Activated CD8-positive, alpha-beta memory T cell treated with anti-CD3 and anti-CD28 coated beads, Interleukin-2, amount 50 U/mL, for 24 hours (primary cell): Measurements from ENCODE around the gene CTRB2.
"Not testable (repeated sequence)": the region's sequence is repeated elsewhere in the genome, so short reads cannot be mapped to it uniquely, and the experiment has no call there.

ENCODE experiments used
- DNase-seq: peaks from one replicate; pipeline ENCODE4 v3.0.0-alpha.2; 2020; ENCODE audit errors: extremely low read depth

Gene CTRB2

DNA sequence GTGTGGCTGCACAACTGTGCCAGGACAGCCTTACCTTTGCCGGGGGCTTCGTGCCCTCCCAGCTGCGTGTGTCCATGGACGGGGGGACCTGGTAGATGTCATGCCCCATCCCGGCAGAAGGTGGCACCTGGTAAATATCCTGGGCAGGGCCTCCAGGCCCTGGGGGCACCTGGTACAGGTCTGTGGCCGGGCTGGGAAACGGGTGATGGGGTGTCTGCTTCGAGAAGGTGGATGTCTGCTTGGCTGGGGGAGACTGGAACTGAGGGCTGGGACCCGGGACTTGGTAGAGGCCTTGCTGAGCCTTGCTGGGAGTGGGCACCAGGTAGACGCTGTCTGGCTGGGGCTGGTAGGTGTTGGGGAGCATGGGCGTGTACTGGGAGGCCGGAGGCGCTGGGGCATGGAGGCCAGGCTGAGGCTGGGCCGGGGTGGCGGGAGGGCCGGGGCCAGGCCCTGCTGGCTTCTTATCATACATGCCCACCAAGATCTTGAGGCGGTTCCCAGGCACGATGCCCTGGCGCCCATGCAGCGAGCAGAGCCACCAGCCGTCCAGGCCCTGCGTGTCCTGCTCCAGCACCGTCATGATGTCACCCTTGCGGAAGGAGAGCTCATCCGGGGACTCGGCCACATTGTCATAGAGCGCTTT, 35.6 kb upstream of the CTRB2 start:
- DNase-seq = not testable (repeated sequence)

DNA sequence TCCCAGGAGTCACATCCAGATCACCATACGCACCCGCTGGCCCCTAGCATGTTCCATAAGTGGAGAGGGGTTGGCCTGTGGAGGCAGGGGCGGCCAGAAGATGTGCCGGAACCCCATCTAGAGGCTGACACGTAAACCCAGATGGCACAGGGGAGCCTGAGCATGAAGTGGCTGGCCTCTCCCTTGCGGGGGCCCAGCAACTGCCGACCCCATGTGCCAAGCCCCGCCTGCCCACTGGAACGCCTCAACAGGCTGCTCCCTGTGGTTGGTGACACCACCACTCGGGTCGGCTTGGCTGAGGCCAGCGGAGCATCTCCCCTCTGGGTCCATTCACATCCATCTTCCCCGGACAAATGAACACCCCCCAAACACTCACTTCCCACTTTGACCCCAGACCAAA, 35.0 kb upstream of the CTRB2 start:
- no peak for DNase-seq

DNA sequence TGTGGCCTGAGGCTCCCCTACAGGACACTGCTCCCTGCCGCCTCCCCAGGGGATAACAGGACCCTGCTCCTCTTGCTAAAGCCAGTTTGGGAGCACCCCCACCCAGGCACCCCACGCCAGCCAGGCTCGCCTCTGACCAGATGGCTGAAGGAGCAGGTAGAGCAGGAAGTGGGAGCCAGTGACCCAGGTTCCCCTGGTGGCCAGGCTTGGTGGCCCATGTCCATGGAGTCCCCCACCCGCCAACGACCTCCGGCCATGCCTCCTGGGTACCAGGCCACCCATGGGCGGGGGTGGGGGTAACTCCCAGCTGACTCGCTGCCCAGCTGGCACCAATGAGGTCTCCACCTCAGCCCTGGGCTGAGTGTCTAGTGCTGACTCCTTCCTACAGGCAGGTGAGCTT, 34.5 kb upstream of the CTRB2 start:
- no peak for DNase-seq

DNA sequence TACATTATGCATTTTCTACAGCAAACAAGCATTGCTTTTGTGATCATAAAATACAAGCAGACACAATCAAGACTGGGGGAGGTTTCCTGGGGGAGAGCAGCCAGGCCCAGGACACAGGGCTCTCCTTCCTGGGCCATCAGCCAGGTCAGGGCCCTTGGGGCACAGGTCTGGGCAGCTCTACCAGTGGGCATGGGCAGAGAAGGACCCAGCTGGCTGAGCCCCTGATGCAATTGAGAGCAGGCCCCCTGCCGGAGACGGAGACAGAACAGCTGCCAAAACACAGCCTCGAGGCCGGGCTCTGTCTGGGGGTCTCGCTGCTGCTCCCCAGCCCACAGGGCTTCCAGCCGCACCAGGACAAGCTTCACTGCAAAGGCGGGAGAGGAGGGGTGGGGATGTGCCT, 33.7 kb upstream of the CTRB2 start:
- not testable (repeated sequence) for DNase-seq

DNA sequence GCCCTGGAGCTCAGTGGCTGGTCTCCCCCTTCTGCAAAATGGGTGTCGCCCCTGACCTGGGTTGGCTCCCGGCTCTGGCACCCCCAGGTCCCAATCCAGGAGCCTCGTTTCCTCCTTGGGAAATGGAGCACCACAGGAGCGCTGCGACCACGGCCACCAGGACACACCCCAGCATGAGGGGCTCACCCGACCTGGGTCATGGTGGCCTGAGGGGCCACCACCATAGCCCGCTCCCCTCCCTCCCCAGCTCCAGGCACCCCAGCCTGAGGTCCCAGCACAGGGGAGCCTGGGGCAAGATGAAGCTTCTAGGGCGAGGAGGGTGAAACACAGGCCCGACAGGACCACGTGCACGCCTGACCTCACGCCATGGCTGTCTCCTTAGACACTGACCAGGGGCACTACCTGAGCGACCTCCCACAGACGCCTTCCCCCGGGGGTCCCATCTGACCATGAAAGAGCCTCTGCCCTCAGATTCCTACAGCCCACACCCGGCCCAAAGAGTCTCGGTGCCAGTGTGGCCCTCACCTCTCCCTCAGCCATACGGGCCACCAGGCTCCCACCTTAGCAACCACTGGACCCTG, 32.7 kb upstream of the CTRB2 start:
- DNase-seq = no peak

DNA sequence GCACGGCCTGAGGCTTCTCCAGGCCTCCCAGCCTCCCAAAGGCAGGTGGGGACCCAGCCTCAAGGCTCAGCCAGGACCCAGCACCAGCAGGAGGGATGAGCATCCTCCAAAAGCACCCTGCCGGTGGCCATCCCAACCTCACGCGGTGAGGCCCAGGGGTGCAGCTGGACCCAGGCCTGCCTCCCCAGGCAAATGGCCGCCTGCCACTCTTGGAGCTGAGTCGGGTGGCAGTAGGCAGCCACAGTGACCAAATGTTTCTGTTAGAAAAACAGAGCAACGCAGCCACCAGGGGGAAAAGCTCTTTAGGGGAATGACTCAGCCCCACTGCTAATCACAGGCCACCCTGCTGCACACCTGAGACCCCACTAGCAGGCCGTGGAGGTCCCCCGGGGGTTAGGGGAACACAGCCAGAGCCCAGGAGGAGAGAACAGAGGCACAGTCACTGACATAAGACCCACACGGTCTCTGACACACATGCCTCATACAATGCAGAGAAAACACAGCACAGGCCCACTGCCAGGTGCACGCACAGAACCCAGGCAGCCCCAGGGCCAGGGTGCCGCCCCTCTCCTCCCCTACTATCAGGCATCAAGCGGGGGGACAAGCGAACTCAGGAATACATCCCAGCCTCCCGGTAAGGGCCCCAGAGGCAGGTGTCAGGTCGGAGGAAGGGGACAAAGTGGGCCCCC, 32.0 kb upstream of the CTRB2 start:
- no peak for DNase-seq

DNA sequence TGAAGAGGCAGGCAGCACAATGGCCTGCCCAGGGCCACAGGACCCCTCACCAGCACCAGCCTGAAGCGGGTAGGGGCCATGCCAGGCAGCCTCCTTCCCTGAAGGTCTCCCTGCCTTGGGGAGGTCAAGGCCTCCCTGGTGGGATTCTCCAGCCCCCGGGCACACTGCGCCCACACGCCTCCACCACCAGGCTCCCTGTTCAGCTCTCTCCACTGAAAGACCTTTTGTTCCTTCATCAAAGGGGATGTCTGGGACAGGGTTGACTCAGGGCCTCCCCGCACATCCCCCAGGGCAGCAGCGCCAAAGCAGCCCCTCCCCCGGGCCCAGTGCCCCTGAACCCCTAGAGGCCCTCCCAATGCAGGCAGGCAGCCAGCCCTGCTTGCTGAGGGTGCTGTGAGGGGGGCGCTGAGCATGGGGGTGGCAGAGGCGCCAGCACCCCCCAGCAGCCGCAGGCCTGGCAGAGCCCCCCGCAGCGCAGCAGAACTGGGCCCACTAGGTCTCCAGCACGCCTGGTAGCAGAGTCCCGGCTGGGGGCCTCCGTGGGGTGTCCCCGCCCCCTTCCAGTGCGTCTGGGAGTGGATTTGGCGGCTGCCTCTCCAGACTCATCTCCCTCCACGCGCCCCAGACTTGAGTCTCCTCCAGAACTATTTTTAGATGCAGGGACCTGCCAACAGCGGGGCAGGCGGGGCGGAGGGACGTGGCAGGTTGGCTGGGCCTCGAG, 31.3 kb upstream of the CTRB2 start:
- DNase-seq = no peak

DNA sequence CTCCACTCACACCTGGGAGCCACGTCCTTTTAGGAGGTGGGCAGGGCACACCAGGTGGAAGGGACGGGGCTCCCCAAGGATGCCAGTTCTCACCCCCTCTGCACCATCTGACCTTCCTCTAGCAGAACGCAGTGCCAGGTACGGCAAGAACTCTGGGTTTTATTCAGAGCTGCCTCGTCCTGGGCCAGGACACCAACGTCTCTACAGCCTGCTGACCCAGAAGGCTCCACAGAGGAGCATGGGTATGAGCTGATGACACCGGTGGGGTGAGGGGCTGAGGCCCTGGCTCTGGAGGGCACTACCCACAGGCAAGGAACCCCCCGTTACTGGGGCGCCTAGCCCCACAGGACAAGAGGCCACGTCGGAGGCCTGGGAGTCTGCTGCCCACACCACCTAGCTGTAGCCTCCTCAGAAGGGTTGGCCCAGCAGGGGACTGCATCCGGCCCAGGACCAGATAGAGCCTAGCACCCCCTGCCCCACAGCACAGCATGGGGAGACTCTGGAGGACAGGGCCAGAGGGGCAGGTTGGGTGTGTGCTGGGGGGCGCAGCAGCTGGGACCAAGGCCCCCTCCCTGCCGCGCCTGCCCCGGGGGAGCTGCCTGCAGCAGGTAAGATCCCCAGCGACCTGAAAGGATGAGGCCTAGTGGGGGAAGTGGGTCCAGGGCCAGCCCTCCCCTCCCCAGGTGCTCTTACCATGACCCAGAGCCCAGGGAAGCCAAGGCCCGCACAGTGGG, 30.6 kb upstream of the CTRB2 start:
- no peak for DNase-seq

DNA sequence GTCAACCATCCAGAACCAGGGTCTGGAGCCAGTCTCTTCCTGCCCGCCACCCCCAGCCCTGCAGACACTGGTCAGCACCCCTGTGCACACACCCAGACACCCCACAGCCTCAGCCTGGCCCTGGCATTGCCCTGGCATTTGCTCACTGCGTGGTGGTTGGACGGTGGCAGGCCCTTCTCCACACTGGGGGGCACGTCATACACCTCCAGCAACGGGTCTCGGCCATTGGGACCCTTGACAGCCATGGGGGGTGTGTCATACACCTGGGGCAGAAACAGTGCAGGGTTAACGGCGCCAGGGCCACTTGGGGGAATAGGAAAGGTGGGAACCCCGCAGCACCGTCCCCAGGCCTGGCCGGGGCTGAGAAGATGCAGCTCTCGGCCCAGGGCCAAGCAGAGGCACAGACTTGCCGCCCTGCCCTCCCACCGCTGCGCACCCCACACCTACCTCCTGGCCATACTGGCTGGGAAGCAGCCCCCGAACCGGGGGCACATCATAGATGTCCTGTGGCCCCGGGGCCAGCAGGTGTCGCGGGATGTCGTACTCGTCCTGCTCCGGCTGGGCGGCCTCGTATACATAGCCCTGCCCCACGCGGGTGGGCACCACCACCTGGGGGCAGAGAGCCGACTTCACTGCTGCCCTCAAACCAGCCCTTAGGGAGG, 29.9 kb upstream of the CTRB2 start:
- DNase-seq = no peak

DNA sequence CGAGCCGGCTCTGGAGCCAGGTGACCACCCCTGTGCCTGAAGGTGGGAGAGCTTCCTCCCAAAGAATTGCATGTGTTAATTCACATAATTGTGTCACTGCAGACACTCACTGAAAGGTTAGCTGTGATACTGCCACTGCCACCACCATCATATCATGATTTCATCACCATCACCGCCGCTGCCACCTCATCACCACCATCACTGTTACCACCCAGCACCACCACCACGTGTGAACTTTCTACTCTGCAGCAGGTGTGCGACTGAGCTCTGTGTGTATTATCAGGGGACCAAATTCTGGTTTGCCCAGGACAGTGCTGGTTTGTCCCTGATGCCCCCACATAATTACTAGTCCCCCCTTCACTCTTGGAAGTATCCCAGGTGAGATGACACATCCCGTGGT, 29.3 kb upstream of the CTRB2 start:
- no peak for DNase-seq

DNA sequence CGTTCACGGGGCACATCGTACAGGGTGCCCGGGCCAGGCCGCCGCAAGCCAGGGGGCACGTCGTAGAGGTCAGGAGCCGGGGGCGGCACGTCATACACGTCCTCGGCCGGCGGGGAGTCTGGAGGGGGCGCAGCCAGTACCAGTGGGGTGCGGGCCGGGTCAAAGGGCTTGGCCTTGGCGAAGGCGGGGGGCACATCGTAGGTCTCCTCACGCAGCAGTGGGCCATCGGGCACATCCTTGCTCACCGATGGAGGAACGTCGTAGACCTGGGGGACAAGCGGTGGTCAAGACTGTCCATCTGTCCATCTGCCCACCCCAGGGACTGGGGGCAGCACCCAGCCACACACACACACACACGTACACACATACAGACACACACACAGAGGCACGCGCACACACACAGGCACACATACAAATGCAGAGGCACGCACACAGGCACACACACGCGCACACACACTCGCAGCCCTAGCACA, 28.8 kb upstream of the CTRB2 start:
- DNase-seq = no peak

DNA sequence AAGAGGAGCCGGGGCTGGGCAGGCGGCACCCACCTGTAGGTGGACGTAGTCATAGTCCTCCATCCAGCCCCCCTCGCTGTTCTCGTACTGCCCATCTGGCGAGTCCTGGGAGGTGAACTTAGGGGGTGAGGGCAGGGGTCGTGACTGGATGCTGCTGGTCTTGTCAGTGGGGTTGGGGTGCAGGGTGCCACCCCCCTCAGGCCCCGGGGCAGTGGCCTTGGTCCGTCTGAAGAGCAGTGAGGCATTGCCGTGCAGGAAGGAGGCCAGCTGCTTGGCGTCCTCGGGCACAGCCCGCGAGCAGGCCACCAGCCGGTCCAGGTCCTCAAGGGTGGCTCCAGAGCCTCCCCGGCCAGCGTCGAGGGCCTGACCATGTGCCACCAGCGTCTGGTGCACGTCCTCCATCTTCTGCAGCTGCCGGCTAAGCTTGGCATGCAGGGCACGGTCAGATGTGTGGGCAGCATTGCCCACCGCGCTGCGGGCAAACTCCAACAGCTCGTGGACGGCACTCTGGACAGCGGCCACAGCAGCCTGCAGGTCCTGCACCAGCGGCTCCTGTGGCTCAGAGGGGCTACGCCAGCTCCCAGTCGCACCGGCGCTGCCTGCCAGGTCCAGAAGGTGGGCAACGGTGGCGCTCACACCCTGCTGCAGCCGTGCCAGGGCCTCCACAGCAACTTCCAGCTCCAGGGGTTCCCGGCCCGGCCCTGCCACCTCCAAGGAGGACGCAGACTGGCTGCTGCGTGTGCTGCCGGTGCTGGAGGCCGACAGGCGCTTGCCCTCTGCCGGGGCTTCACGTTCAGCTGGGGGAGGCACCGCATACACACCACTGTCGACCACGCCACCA, 28.1 kb upstream of the CTRB2 start:
- no peak for DNase-seq

DNA sequence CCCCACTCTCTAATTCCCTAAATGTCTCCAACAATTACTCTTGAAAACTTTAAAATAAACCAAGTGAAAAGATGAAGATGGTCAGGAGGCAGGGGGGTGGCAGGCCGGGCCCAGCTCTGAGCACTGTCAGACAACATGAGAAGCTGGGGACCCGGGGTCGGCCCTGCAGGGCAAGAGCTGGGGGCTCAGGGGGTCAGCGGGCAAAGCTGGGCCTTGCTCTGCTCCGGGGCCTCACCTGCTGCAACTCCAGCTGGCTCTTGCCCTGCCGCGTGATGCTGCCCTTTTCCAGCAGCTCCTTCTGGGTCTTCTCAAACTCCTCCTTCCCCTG, 26.6 kb upstream of the CTRB2 start:
- no peak for DNase-seq

DNA sequence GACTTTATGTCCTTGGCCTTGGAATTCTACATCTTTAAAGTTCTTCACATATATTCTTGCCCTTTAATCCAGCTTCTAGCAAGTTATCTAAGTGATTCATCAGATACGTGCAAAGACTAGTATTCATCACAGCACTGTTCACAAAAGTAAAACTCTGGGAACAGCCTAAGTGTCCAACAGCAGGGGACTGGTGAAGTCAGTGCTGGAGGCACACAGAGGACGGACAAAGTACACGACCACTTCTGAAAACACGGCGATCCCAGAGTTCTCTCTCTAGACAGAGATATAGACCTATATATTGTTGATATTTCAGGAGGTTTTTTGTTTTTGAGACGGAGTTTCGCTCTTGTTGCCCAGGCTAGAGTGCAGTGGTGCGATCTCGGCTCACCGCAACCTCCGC, 24.6 kb upstream of the CTRB2 start:
- DNase-seq = no peak

DNA sequence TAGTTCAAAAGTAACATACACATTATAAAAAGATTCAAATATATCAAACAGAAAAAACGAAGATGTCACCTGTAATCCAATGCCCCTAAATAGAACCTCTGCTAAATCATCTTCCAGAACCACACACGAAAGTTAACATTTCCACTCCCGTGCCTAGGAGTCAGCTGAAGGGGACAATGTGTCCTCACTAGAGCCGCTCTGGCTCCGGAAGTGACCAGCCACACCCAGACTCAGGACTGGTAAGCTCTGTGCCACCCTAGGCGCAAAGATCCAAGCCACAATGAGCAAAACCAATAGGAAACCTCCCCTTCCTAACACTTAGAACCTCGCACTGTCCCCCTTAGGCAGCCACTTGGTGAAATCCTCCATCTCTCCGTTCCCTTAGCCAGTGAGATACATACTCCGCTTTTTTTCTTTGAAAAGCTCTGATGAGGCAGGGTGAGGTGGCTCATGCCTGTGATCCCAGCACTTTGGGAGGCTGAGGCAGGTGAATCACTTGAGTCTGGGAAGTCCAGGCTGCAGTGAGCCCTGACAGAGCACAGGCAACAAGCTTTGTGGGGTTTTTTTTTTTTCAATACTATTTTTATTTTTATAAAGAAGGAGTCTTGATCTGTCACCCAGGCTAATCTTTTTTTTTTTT, 23.6 kb upstream of the CTRB2 start:
- no peak for DNase-seq

DNA sequence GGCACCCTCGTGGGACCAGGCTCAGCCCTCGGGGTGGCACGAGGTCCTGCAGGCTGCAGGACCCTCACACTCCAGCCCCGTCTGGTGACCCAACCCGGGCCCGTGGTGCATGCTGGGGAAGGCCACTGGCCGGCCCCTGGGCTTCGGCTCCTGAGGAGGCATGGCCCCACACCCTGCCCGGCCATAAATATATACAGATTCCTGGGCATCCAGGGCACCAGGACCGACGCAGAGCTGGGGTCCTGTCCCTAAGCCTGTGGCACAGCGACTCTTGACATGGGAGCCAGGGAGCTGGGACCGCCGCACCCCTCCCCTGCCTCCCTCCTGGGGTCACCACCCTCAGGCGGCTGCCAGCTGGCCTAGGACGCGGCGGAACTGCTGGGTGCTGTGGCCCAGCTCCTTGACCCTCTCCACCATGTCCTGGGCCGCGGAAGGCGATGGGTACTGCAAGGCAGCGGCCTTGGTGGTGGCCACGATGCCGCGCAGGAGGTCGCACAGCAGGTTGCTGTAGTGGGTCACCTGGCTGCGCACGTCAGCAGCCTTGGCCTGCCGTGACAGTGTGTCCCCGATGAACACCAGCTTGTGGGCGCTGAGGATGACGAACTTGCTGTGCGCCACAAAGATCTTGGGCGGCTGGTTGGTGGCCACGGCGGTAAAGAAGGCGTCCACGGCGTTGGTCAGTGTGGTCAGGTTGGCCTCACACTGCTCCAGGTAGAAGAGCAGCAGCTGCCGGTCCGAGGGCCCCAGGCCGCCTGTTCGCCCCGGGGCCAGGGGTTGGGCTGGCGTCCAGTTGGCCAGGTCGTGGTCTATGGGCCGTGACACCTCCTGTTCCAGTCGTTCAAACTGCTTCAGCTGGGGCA, 22.4 kb upstream of the CTRB2 start:
- DNase-seq = no peak

DNA sequence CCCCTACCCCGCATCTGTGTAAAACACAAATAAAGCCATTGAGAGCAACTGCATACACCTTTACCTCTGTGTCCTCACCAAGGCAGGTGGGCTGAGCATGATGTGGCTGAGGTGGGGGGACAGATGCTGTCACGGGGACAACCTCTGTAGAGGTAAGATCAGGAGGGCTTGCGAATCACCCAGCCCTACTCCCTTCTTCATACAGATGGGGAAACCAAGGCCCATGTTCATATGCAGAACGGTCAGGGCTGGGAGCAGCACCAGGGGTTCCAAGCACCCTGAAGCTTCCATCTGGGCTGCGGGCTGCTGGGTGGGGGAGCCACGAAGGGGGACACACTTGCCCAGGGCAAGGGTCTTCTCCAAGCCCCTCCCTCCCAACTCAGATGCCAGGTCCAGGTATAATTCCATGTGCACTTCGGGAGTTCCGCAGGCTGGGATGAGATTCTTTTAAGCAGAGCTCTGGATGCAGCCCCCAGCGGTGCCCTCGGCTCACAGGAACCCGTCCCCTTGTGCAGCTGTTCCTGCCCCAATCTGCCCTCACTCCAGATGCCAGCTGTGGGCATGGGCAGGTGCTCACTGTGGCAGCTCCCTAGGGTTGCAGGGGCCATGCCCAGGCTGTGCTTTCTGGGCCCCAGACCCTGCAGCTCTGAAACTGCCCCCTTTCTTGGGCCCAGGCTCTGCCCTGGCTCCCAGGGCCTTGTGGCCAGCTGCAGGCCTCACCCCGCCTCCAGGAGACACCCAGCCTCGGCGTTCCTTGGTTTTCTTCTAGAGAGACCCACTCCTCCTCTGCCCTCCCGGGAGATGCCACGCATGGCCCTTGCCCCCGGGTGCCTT, 21.4 kb upstream of the CTRB2 start:
- DNase-seq = no peak
